ENCODE data around the gene ADGRD1.

DNA sequence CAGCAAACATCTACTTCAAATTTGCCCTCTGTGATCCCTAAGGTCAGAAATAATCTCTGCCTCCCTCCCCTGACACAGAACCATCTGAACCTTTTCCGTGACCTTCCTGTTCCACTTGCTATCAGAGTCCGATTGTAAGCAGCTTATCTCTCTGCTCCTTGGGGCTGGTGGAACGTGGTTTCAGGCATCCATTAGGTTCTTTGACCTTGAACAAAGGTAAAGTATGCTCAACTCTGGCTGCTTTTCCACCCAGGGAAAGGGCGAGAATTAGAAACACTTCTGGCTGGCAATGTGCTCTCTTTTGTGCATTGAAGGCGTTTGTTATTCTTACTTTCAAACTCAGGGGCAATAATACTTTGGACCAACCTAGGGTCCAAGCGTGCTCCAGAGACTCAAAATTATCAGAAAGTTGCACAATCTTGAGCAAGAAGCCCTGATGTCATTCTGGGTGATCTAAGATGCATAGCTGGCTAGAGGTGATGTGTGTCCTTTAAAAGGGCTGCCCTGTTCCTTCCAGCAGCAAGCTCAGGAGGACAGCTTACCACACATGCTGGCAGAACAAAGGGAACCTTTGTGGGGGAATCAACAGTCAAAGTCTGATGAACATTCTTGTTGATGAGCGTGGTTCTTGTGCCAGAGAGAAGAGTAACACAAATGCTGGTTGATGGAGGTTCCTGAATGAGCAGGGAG lies 29.8 kb downstream of the ADGRD1 start:
- TF ChIP-seq, protein P1, sequence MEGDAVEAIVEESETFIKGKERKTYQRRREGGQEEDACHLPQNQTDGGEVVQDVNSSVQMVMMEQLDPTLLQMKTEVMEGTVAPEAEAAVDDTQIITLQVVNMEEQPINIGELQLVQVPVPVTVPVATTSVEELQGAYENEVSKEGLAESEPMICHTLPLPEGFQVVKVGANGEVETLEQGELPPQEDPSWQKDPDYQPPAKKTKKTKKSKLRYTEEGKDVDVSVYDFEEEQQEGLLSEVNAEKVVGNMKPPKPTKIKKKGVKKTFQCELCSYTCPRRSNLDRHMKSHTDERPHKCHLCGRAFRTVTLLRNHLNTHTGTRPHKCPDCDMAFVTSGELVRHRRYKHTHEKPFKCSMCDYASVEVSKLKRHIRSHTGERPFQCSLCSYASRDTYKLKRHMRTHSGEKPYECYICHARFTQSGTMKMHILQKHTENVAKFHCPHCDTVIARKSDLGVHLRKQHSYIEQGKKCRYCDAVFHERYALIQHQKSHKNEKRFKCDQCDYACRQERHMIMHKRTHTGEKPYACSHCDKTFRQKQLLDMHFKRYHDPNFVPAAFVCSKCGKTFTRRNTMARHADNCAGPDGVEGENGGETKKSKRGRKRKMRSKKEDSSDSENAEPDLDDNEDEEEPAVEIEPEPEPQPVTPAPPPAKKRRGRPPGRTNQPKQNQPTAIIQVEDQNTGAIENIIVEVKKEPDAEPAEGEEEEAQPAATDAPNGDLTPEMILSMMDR (IDR thresholded peaks at IDR 0.05) = no peak
- no peak for TF ChIP-seq POLR2A (IDR thresholded peaks at IDR 0.05)
